ELR (cell line): ENCODE results near the gene CEMIP.

Experiments used
- DNase-seq: peaks from one replicate; pipeline ENCODE4 v3.0.0-alpha.2; 2015; ENCODE audit warnings: low read depth

The CEMIP gene

DNA sequence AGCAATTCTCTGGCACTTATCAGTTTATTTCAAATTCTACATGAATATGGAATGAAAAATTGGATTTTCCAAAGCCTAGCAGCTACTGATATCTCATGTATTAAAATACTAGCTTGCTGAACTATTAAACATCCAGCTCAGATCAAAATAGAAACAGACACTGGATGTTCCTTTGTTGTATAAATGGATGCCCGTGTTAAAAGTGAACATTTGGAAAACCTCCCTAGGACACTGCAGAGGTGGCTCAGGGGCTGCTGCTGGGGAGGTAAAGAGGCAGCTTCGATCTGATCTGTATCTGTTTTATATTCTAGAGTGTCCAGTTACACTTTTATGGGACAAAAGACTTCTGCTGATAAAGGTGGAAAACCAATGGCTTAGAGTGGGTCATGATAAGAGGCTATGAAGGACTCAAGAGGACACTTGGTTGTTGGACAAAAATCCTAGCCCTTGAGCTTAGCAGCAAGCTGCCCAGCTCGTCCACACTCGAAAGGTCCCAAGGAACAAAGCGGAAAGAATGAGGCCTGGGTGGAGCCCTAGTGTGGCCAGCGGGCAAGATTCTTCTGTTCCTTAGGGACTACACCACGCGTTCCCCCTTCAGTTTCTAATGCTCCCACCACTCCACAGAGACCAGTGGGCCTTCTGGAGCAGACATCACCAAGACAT is 200.5 kb downstream of the CEMIP start:
- no peak for DNase-seq

DNA sequence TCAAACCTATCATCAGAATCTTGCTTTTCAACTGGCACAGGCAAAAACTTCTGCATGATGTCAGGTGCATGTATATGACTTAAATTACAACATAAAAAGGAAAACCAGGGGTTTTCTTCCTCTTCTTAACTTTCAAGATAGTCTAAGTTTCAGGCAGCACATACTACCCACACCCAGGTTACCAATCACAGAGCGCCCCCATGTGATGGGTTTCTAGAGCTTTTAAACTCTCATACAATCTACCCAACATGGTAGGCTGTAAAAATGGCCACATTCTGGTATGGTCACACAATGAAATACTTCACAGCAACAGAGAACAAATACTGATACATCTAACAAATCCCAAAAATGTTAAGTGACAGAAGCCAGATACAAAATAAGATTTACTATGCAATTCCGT is 203.0 kb downstream of the CEMIP start:
- DNase-seq: no peak

DNA sequence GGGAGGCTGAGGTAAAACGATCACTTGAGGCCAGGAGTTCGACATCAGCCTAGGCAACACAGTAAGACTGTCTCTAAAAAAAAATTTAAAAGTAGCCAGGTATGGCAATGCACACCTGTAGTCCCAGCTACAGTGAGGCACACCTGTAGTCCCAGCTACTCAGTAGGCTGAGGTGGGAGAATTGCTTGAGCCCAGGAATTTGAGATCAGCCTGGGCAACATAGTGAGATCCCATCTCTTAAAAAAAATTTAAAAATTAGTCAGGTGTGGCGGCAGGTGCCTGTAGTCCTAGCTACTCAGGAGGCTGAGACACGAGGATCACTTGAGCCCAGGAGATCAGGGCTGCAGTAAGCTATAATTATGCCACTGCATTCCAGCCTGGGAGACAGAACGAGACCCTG is 203.7 kb downstream of the CEMIP start:
- no peak for DNase-seq

DNA sequence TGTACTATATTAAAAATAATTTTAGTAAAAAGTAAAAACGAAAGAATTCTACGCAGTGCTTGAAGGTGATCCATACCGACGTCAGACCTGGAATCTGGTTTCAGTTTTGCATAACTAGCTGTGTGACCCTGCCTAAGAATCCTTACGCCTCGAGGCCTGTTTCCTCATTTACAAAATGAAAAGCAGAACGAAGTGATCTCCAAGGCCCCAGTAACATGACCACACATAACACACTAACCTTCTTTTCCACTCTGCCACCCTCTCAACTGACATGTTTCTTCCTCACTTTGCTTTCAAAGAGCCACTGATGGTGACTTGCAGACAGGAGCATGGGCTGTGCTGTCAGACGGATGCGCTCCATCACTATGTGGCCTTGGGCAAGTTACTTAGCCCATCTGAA is 205.7 kb downstream of the CEMIP start:
- peak; percentile 50 for DNase-seq

DNA sequence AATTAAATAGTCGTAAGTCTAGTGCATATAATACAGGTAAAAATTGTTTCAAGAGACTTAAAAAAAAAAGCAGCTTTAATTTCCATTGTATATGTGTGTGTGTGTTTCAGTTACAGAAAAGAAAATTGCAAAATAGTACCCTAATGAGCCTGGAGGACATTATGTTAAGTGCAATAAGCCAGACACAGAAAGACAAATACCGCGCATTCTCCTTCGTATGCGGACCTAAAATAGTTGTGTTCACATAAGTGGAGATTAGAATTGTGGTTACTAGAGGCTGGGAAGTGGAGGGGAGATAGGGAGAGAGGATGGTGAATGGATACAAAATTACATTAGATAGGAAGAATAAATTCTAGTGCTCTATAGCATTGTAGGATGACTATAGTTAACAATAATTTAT is 206.8 kb downstream of the CEMIP start:
- no peak for DNase-seq

DNA sequence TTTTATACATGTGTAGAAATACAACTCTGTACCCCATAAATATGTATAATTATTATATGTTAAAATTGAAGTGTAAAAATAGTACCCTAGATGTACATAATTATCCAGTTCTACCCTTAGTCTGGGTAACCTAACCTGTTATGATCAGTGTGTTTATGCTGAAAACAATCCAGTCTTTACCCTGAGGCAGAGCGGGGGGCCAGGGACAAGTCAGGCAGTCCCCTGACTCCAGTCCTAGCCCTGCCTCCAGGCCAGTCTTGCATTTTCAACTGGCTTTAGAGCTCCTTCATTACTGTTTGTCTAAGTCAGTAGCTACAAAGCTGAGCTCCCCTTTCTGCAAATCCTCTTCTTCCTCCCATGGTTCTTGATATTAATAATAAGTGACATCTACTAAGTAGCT is 207.3 kb downstream of the CEMIP start:
- no peak for DNase-seq

DNA sequence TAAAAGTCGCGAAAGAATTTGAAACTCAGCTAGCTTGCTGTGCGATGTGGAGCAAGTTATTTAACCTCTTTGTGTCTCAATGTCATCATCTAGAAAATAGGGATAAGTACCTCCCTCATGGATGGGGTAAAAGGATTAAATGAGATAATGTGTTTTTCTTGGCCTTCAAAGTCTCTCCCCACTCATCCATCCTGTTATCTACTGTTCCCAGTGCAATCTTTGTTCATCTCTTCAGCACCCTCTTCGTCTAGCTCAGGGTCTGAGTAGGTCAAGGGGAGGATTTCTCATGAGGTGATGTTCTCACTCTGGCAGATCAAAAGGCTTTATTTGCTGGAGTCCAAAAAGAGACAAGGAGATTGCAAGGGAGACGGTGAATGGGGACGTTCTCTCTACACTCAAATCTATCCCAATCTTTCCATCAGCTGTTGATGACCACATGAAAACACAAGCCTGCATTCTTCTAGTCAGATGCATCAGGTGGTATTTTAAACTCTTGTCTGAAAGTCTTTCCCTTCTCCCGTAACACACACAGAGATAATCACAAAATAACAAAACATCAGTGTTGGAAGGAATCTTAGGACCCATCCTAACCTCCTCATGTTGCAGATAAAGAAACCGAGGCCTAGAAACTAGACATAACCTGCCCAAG is 209.1 kb downstream of the CEMIP start:
- no peak for DNase-seq

DNA sequence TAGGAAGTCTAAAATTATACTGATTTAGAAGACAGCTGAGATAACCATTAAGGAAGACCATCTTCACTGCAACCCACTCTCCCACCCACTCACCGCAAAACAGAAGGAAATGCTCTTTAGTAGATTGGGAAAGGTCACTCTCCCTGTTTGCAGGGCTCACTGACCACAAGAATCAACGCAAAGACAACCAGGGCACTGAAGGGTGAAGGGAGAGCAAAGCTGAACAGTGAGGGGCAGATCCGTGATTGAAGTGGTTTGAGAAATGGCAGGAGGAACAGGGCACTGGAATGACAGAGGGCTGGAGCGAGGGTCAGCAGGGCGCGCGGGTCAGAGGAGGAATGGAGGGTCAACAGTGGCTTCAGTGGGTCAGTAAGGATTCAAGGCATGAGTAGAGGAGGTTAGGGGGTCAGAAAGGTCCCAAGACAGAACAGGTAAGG is 209.9 kb downstream of the CEMIP start:
- no peak for DNase-seq

DNA sequence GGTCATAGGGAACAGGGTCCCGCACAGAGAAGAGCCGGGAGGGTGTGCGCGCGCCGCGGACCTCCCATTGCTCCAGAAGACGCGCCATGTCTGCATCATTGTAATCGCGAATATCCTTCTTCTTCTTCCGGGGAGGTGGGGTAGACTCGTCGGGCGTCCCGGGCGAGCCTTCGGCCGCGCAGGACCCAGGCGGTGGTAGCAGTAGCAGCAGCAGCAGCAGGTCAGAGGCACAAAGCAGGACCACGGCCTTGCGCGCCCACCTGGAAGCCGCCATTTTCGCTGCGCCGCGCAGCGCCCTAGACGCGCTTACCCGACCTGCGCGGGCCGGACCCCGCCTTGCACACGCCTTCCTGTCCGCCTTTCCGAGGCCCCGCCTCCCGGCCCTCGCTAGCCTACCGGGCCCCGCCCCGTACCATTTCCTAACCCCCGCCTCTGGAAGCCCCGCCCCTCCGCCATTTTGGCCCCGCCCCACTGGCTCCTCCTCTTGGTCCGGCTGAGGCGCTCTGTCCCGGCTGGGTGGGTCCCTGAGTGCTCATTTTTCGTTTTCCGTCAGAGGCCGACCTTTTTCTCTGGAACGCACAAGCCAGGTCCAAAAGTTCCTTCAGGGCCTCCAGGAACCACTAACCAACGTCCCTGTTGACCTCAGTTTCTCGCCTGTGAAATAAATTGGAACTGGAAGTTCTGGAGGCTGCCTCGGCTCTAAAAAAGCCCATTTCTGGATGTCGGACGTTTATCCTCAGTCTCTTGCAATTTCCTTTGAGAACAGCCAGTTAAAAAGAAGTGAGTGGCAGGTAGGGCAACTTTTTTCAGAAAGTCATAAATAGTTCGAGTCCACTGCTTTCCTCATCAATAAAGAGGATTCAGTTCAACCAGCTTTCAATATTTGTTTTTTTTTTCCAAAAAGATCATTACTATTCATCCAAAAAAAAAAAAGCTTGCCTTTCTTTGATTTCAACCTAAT is 210.6 kb downstream of the CEMIP start, which contains the start of gene MESD:
Gene MESD, minus strand, starts transcription at position 302 of the 961 bp plus-strand sequence. Its CDS starts 28 bp downstream, at position 274.
- DNase-seq: peak; percentile 95

DNA sequence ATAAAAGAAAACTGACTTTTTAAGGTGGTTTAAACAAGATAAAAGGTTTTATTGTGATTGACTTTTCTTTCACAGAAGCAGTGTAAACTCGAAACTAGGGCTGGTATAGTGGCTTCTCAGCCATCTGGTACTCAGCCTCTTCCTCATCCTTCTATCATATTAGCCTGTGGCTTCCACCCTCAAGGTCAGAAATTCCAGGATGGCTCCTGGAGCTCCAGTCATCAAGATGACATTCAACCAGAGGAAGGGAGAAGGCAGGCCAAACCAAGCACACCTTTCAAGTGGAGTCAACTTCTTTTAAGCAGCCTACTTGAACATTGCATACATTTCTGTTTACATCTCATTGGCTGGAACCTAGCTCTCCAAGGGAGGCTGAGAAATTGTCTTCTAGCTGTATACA is 211.8 kb downstream of the CEMIP start:
- peak; percentile 19 for DNase-seq

DNA sequence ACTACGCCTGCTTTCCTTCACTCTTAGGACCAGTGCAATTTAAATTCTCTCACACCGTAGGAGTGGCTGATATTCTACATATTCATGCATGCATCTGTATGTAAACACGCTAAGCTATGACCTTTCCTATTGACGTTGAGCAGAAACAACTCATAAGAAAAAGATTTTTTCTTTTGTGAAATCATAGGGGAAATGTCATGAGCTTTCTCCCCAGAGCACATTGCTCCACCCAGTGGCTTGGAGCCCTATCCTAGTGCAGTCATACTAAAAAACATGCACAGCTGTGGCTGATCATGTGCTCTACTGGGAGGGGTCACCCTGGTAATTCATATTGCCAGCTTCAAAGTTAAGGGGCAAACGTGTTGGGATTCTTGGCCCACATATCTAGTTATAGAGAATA is 212.3 kb downstream of the CEMIP start:
- peak; percentile 47 for DNase-seq

DNA sequence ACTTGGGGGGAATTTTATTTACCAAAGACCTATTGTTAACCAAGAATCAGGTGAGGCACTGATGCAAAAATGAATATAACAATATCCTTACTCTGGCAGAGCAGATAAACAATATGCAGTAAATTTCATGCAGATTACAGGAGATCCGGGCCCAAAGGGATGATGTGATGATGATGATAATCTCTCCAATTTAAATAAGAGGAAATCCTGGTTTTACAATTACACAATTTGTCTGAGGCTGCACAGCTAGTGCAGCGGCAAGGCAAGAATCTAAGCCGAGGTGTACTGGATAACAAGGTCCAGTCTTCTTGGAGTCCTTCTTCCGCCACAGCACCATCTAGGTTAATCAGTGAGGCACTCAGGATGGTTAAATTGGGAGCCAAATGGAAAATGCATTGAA is 212.8 kb downstream of the CEMIP start:
- no peak for DNase-seq

DNA sequence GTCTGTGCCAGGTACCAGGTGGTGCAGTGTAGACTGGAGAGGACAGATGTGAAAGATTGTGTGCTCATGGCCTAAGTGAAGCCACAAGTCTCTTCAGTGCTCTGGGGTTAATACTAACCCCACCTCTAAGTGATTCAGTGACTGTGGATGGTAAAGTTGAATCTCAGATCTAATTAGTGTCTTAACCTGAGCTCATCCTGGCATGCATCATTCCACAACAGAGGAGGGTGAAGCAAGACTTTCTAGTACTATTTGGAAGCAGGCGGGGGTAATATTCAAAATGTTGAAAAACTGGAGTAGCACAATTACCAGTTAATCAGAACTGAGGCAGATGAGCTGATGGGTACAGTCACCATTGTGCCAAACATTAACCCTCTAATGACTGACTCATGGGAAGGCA is 213.3 kb downstream of the CEMIP start:
- no peak for DNase-seq

DNA sequence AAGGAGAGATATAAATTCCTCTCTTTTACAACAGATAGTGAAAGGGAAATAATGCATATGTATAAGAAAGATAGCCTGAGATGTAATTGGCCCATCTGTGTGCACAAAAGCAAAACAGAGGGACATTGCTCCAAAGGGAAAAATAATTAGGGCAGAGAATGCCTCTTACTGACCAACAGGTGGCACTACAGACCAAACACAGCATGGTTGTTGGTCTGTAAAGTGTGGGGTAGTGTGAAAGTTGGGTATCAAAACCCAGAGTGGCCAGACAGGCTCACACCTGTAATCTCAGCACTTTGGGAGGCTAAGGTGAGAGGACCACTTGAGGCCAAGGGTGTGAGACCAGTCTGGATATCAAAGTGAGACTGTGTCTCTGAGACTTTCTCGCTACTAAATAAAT is 217.1 kb downstream of the CEMIP start:
- DNase-seq: peak; percentile 40

DNA sequence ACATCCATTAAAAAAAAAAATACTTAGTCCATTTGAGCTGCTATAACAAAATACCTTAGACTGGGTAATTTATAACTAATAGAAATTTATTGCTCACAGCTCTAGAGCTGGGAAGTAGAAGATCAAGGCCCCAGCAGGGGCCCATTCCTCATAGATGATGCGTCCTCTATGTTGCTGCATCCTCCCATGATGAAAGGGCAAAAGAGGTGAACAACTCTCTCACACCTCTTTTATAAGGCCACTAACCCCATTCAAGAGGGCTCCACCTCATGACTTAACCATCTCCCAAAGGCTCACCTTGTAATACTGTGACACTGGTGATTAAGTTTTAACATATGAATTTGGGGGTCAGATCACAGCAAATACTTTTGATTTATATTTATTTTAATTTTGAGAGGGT is 218.5 kb downstream of the CEMIP start:
- peak; percentile 43 for DNase-seq

DNA sequence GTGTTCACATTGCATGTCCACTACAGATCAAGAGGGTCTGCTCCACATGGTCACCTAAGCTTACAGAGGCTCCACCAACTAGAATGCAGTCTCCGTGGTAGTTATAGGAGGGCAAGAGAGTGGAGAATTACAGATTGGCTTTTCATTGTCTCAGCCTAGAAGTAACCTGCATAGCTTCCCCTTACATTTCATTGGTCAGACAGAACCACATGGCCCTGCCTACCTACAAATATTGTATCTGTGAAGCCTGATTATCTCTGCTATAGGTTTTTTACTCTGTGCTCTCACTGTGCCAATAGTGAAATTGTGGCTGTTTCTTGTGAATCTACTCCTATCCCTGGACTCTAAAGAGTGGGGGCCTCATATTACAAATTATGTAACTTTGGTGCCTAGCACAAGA is 219.1 kb downstream of the CEMIP start:
- no peak for DNase-seq

DNA sequence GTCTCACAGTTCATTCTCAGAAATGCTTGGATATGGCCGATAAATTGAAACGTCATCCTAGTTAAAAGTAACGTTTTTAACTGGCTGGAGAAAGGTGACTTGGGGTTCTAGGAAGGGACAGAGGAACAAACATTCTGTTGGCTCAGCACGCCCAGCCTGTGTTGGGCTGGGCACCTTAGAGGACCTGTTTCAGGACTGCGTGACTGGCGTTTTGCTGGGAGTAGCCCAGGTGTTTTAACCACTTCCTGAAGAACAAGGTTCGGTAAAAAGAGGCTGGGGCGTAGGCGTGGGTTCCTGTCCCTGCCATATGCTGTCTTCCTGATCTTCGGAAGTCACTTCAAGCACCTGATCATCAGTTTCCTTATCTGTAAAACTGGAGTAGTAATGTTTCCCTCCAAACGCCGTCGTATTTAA is 220.5 kb downstream of the CEMIP start:
- DNase-seq: no peak

DNA sequence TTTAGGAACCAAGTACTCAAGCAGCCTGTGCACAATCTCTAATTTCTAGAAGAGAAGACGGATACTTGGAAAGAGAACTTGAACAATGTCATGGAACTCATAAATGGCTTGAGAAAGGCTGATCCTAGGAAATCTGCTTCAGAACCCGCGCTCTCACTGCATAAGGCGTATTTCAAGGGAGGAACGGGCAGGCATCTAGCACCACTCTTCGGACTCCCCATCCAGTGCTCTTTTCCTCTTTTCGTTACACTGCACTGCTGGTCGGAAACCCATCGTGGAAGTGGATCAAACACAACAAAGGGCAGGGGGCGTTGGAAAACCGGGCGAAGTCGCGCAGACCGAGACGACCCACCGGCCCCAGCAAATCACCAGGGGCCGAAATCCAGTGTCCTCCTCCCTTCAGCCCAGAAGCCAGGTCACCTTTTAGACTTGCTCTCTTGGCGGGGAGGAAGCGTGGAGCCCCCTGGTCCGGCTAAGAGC is 221.0 kb downstream of the CEMIP start:
- DNase-seq: peak; percentile 29

DNA sequence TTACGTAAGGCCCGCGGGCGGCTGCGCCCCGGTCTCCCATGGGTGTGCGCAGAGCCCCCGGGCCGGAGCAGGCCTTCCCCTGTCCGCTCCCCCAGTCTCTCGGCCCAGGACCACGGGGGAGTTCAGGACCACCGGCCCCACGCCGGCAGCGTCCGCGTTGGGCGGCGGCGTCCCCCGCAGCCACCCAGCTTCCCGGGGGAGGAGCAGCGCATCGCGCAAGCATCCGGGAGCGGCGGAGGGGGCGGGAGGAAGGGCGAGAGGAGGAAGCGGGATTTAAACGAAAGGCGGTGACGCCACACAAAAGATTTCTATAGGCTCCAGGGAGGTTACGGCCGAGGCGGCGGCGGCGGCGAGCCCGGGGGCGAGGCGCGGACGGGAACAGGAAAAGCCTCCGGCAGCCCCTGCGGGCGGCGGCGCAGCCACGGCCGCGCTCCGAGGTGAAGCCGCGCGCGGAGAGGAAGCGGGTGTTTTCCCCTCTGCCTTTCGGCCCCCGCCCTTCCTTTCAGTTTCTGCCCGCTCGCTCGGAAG is 221.5 kb downstream of the CEMIP start, which contains the start of gene TLNRD1:
Gene TLNRD1, plus strand, starts transcription at position 300 of the 528 bp plus-strand sequence. CDS start 1,349 bp downstream, outside the sequence.
- DNase-seq: peak; percentile 94
